Femur (tissue), 1 donor: ENCODE results near the gene MARK2.
"Not testable (repeated sequence)": the region's sequence is repeated elsewhere in the genome, so short reads cannot be mapped to it uniquely, and the experiment has no call there.

Experiments used
- DNase-seq: peaks from one replicate; pipeline ENCODE4 v3.0.0-alpha.2; 2017

The MARK2 gene

GRCh38 chr11:63838678-63839507, at the start of gene MARK2:
Gene MARK2 (plus strand): TSS chr11:63839110. CDS start chr11:63839507, 397 bp downstream.
- DNase-seq, result peak; percentile 99

GRCh38 chr11:63791495-63792167, 47.3 kb upstream of the MARK2 start:
- DNase-seq, result no peak

- no peak for DNase-seq
Measured at GRCh38 chr11:63793161-63793560, 45.7 kb upstream of the MARK2 start.

DNA sequence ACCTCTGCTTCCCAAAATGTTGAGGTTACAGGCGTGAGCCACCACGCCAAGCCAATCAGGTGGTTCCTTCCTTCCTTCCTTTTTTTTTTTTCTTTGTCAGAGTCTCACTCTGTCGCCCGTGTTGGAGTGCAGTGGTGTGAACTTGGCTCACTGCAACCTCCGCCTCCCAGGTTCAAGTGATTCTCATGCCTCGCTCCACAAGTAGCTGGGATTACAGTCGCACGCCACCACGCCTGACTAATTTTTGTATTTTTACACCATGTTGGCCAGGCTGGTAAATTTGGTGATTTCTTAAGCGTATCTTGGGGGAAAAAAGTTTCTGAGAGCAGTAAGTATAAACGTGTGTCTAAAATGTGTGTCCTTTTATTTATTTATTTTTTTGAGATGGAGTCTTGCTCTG, 43.8 kb upstream of the MARK2 start:
- DNase-seq, result no peak

DNA sequence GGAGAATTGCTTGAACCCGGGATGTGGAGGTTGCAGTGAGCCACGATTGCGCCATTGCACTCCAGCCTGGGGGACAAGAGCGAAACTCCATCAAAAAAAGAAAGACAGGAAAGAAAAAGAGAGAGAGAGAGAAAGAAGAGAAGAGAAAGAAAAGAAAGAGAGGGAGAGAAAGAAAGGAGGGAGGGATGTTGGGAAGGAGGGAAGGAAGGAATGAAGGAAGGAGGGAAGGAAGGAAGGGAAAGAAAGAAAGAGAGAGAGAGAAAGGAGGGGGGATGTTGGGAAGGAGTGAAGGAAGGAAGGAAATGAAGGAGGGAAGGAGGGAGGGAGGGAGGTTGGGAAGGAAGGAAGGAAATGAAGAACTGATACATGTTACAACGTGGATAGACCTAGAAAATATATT, 38.0 kb upstream of the MARK2 start:
- no peak for DNase-seq

- DNase-seq, result no peak
Measured at GRCh38 chr11:63802637-63803414, 36.1 kb upstream of the MARK2 start.

DNA sequence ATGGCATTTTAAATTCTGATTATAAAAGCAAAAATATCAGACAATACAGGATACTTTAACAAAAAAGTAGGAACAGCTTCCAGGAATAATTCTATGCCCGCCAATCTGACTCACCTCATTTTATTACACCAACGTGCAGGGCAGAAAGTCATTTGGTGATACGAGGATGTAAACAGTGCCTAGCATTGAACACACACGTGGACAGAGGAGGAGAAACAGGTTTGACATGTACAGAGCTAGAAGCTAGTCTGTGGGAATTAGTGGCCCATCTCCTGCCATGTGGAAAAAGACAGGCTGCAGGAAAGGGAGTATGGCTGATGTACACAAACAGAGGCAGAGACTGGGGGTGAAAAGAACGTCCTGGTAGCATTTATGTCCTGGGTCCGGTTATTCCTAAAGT, 34.7 kb upstream of the MARK2 start:
- DNase-seq, result no peak

DNA sequence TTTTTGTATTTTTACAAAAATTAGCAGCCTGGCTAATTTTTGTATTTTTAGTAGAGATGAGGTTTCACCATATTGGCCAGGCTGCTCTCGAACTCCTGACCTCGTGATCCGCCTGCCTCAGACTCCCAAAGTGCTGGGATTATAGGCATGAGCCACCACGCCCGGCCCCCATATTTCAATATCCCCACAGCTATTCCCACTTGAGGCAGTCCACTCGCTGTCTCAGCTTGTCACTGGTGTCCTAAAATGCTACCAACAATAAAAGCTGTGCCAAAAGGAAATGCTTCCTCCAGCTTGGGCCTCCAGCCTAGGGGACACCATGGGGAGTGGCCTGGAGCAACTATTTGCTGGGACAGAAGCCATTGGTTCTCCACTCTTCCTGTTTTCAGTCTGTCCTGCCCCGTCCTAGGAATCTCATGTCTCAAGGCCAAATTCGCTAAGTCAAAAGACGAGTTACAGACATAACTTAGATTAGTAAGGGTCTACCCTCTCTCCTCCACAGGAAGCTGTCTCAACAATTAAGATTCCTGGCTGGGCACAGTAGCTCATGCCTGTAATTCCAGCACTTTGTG, 33.0 kb upstream of the MARK2 start:
- peak; percentile 30 for DNase-seq

- DNase-seq, result not testable (repeated sequence)
Measured at GRCh38 chr11:63810383-63810782, 28.5 kb upstream of the MARK2 start.

GRCh38 chr11:63811522-63811921, 27.4 kb upstream of the MARK2 start:
- DNase-seq, result no peak

DNA sequence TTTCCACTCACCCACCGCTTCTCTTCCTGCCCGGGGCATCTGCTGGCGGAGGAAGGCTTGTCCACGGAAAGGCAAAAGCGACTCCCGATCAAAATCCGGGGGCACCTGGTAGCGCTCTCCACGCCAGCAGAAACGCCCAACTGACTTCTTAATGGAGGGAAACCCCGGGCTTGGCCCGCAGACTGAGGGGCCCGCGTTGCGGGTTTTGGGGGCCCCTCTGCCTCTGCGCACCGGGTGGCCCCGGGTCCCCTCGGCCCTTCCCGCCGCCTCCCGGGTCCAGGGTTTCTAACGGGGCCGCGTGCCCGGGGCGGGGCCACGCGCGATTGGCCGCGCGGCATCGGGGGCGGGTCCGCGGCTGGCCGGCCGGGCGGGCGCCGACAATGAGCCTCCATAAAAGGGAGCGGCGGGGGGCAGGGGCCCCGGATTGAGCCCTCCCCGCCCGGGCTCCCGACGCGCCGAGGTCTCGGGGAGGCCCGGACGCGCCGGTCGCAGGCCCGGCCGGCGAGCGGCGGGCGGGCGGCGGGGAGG, 25.8 kb upstream of the MARK2 start, which contains the start of gene SPINDOC:
TSS of gene SPINDOC (plus strand) at position 422 of the 528 bp plus-strand sequence. CDS start 231 bp downstream, outside the sequence.
- DNase-seq, result peak; percentile 82

DNA sequence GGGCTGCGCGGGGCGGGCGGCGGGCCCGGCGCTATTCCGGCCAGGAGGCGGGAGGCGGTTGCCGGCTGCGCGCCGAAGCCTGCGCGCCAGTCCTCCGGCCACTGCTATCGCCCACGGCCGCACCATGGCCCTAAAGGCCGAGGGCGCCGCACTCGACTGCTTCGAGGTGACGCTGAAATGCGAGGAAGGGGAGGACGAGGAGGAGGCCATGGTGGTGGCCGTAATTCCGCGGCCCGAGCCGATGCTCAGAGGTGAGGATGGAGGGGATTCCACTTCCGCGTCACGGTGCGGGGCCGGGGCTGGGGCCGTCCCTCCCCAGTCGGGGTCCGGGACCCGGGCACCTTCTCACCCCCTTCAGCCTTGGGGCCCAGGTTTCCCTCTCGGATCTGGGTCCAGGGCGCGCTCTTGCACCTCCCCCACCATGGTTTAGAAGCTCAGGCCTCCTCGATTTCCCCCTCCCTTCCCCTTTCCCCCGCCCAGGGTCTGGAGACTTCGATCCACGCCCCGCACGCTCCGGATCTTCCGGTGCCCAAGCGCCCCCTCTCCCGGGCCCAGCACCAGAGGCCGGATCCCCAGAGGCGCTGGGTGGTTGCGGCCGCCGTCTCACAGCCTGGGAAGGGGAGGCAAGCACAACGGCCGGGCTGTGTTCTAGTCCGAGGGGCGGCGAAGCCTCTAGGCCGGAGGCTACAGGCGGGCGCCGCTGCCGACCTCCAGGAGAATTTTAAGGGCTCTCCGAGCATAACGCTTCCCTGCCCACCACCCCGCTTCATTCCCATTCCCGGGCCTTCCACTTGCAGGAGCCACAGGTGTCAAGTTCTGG, 25.1 kb upstream of the MARK2 start:
- DNase-seq, result peak; percentile 67

DNA sequence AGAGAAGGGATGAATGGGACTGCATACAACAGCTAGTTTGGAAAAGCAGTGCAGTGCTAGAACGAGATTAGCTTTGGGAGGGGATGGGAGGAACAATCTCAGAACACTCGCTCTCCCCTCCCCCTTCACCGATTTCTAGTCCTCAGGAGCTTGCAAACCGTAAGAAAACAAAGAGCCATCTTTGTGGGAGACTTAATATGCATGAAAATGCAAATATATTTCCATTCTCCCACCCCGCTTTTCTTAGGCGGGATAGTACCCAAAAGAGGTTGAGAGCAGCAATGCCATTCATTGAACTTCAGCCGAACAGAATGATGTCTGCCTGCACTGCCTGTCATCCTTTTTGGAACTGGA, 24.6 kb upstream of the MARK2 start:
- no peak for DNase-seq

DNA sequence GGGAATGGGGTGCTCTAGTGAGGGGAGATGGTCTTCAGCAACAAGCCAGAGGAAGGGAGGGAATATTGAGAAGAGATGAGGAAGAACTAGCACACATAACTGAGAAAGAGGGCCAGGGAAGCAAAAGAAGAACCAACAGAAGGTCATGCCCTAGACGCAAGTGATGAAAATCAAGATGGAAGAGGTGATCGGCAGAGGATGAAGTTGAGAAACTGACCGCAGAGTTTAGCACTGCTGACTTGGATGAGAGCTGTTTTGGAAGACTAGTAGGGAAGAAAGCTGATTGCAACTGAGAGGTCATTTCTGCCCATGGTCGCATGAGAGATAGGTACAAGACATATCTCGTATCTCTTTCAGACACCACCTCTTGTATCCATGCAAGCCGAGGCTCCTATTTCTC, 22.7 kb upstream of the MARK2 start:
- no peak for DNase-seq

DNA sequence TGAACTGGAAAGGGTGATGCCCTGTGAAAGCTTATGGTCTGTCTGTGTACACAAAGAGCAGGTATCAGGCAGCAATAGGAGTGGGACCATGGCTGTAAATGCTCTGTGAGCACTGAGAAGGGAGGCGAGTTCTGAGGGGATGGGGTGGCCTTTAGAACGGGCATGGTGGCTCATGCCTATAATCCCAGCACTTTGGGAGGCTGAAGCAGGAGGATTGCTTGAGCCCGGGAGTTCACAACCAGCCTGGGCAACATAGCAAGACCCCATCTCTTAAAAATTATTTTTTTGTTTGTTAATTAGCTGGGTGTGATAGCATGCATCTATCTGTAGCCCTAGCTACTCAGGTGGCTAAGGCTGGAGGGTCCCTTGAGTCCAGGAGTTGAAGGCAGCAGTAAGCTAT, 22.2 kb upstream of the MARK2 start:
- DNase-seq, result no peak

- no peak for DNase-seq
Measured at GRCh38 chr11:63817758-63818498, 21.0 kb upstream of the MARK2 start.

GRCh38 chr11:63818609-63819008, 20.3 kb upstream of the MARK2 start:
- no peak for DNase-seq

- no peak for DNase-seq
Measured at GRCh38 chr11:63821411-63821810, 17.5 kb upstream of the MARK2 start.

- no peak for DNase-seq
Measured at GRCh38 chr11:63826471-63827190, 12.3 kb upstream of the MARK2 start.

DNA sequence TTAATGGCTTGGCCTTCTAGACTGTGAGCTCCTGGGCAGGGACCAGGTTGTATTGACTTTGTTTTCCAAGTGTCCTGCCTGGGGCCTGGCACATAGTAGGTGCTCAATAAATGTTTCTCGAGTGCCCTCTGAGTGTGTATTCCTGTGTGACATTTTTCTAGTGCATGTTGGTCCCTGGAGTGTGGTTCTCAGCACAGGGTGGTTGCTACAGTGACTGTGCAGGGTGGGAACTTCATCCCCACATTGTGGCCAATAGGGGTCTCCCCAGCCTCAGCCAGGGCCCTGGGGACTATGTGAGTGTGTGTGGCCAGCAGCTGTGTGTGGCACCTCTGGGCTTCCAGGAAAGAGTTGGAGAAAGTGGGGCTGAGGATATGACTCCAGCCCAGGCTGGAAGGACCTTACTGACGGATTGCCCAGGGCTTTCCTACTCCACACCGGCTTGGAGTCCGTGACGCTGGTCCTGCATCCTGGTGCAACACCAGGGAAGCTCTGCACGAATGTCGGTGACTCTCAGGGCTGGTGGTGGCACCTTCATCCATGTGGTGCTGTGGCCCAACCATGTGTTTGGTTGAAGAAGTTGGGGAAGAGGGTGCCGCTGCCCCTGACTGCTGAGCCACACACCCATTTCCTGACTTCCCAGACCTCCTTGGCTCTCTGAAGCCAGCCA, 9.0 kb upstream of the MARK2 start:
- no peak for DNase-seq
